ENCODE measurements around the gene ARHGAP5. TPM values are rescaled to one million over a fixed set of nuclear protein-coding genes. Genes with fewer than 3 reads are reported as not detected.

The ARHGAP5 gene
- total RNA-seq, 4 donors from 2014 or later = 77.7 to 139 (median 100) TPM

DNA sequence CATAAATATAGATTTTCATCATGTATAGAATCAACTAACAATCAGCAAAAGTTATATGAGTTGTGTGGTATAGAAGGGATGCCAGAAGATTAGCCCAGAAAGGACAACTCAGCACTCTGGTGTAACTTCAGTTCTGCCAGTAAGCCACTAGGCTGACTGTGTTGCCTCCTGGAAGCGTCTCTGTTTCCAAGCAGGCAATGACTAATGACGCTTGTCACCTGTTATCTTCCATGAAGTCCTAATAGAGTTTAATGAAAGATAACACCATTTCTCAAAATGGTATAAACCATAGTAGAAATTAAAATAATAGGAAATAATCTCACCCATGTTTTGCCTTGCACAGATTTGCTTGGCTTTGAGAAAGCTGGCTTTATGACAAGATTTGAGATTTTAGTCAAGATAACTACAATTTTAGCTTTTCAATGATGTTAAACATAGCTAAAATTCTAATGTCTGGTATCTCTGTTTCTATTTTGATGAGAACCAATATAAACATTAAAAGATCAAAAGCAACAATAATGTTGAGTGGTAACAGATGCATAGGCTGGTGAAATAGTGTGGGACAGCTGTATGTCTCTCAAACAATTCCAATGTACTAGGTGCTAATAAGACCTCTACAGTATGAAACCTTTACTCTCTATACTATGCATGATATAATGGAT, 115.7 kb downstream of the ARHGAP5 start:
- 57 to 78% methylated on average over 2 of the region's 2 CpGs for WGBS, 2 donors
- no peak overlapping the region for H3K4me3 ChIP-seq

DNA sequence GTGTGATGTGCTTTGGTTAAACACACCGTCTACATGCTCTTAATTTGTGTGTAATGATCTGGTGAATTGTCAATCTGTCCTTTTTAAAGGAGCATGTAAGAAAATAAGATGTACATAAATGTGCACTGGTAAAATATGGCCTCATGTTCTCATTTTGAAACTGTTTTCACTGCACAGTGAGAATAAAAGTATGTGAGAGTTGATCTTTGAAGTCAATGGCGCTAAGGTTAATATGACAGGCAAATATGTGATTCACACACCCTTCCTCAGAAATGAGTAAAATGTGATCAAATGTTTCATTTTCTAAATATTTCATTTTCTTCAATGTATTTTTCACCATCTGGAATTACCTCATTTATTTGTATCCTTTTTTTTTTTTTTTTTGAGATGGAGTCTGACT, 116.4 kb downstream of the ARHGAP5 start:
- H3K27ac ChIP-seq = no peak overlapping the region
- intact Hi-C loops (cut with DNase I) = no loop called here
- TF ChIP-seq, protein P1, sequence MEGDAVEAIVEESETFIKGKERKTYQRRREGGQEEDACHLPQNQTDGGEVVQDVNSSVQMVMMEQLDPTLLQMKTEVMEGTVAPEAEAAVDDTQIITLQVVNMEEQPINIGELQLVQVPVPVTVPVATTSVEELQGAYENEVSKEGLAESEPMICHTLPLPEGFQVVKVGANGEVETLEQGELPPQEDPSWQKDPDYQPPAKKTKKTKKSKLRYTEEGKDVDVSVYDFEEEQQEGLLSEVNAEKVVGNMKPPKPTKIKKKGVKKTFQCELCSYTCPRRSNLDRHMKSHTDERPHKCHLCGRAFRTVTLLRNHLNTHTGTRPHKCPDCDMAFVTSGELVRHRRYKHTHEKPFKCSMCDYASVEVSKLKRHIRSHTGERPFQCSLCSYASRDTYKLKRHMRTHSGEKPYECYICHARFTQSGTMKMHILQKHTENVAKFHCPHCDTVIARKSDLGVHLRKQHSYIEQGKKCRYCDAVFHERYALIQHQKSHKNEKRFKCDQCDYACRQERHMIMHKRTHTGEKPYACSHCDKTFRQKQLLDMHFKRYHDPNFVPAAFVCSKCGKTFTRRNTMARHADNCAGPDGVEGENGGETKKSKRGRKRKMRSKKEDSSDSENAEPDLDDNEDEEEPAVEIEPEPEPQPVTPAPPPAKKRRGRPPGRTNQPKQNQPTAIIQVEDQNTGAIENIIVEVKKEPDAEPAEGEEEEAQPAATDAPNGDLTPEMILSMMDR (IDR thresholded peaks at IDR 0.05) = no peak
- TF ChIP-seq POLR2A (IDR thresholded peaks at IDR 0.05) = no peak
- WGBS, 2 donors = 84 to 92% methylated on average over 2 of the region's 2 CpGs
- DNase-seq = no peak
- no peaks in the 10 kb centered on the region for H3K36me3 ChIP-seq
- no peak overlapping the region for H3K4me3 ChIP-seq
- no peaks in the 10 kb centered on the region for H3K9me3 ChIP-seq
- no peaks in the 10 kb centered on the region for H3K27me3 ChIP-seq
- H3K4me1 ChIP-seq = no peaks in the 10 kb centered on the region

More for the DNA sequence above, 115.7 kb downstream of the ARHGAP5 start:
- Histone ChIP-seq H3K27ac (no peak overlapping the region), H3K9me3 (no peaks in the 10 kb centered on the region), H3K36me3 (no peaks in the 10 kb centered on the region), H3K27me3 (no peaks in the 10 kb centered on the region), H3K4me1 (no peaks in the 10 kb centered on the region)
- intact Hi-C loops (cut with DNase I) = no loop called here
- TF ChIP-seq, protein P1 (IDR thresholded peaks at IDR 0.05) = no peak
- no peak for TF ChIP-seq POLR2A (IDR thresholded peaks at IDR 0.05)
- no peak for DNase-seq

DNA sequence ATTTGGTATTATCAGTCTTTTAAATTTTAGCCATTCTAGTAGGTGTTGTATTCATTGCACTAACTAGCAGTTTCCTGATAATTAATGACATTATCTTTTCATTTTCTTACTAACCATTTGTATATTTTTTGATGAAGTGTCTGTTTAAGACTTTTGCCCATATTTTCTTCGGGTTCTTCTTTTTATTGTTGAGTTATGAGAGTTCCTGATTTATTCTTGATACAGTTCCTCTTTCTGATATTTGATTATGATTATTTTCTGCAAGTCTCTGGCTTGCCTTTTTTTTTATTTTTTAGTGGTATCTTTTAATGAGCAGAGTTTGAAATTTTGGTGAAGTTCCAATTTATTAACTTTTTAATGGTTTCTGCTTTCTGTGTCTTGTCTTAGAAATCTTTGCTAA, 118.5 kb downstream of the ARHGAP5 start:
- H3K27ac ChIP-seq = no peak overlapping the region
- no peak overlapping the region for H3K4me3 ChIP-seq
- H3K9me3 ChIP-seq = no peaks in the 10 kb centered on the region
- no peaks in the 10 kb centered on the region for H3K27me3 ChIP-seq
- no peaks in the 10 kb centered on the region for H3K36me3 ChIP-seq
- peaks cover 0 to 6% (median 0%) of the 10 kb centered on the region in 3 donors for H3K4me1 ChIP-seq
- TF ChIP-seq, protein P1 (IDR thresholded peaks at IDR 0.05) = no peak
- TF ChIP-seq POLR2A (IDR thresholded peaks at IDR 0.05) = no peak
- WGBS, 2 donors = 52 to 58% methylated on average over 1 of the region's 1 CpG
- intact Hi-C loops (cut with DNase I) = no loop called here
- no peak for DNase-seq

DNA sequence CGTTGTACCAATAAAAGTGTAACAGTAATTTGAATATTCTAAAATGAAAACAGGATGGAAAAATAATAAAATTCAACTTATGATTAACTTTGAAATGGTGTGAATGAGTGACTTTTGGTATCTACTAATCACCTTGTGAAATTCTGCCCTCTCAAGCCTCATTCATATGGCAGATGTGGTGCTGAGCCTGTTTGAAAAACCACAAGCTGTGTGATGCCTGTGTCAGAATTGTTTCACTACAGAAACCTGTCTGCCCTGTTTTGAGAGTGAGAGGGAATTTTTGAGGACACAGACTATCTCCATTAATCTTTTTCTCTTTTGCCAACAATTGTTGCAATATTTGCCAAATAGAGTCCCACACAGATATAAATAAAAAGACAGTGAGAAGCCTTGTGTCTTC, 120.8 kb downstream of the ARHGAP5 start:
- no peak for DNase-seq
- intact Hi-C loops (cut with DNase I) = no loop called here
- TF ChIP-seq, protein P1 (IDR thresholded peaks at IDR 0.05) = no peak
- no peak for TF ChIP-seq POLR2A (IDR thresholded peaks at IDR 0.05)
- no peaks in the 10 kb centered on the region for H3K36me3 ChIP-seq
- H3K27me3 ChIP-seq = no peaks in the 10 kb centered on the region
- H3K4me3 ChIP-seq = no peak overlapping the region
- H3K9me3 ChIP-seq = no peaks in the 10 kb centered on the region
- WGBS, 2 donors = 59 to 65% methylated on average over 1 of the region's 1 CpG
- H3K27ac ChIP-seq = no peak overlapping the region
- peaks cover 0 to 29% (median 6%) of the 10 kb centered on the region in 3 donors for H3K4me1 ChIP-seq

DNA sequence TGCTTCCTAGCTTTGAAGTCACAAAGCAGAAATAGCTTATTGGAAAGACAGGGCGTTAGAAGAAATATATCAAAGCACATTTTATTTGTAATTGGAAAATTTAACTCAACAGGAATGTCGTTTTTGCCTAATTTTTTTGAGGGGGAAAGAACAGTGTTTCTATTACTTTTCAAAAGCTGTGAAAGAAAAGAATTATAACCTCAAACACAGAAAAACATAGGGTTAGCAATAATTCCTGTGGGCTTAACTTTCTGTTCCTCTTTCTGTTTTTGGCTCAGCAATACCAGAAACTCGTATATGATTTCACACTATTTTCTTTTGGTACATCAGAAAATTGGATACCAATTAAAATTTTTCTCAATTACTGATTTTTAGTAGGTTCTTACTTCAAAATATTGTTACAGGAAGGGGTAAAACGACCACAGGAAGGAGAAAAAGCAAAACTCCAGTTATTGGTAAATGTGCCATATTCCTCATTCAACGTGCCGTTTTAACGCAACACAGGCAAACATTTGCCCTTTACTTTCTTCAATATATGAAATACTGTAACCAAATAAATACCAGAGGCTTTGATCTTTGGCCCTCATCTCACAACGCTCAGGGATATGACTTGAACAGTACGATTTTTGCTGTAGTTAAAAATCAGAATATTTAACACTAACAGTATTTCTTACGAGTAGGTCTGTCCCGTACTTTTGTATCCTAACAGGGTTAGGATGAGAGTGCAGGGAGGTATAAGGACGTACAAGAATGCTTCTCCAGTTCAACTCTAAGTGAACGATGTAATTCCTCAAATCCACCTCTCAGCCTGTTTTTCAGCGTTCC, 123.5 kb downstream of the ARHGAP5 start:
- 8 to 9% methylated on average over 14 of the region's 14 CpGs for WGBS, 2 donors
- intact Hi-C loops (cut with DNase I) = loop anchor here (5.0 kb wide), 1 partner anchor 123 kb away; the partner anchor contains the start of gene ARHGAP5
- TF ChIP-seq, protein P1 (IDR thresholded peaks at IDR 0.05) = no peak
- TF ChIP-seq POLR2A (IDR thresholded peaks at IDR 0.05) = no peak
- Histone ChIP-seq H3K27me3 (no peaks in the 10 kb centered on the region), H3K27ac (peak overlapping the region; percentile 86 to 92 (median 88)), H3K4me3 (peak overlapping the region; percentile 50 to 82 (median 66)), H3K36me3 (no peaks in the 10 kb centered on the region), H3K9me3 (no peaks in the 10 kb centered on the region), H3K4me1 (peaks cover 0 to 47% (median 6%) of the 10 kb centered on the region in 3 donors)
- DNase-seq = no peak
